ENCODE data around the gene RASA3. TPM values are rescaled to one million over a fixed set of nuclear protein-coding genes. Genes with fewer than 3 reads are reported as not detected.

Gene RASA3
- total RNA-seq, 2 donors from 2014 or later, result 8.6 to 12.5 TPM

- TF ChIP-seq POLR2A (IDR thresholded peaks at IDR 0.05) (no peak), POLR2AphosphoS5 (IDR thresholded peaks at IDR 0.05) (no peak)
- TF ChIP-seq, protein P1, sequence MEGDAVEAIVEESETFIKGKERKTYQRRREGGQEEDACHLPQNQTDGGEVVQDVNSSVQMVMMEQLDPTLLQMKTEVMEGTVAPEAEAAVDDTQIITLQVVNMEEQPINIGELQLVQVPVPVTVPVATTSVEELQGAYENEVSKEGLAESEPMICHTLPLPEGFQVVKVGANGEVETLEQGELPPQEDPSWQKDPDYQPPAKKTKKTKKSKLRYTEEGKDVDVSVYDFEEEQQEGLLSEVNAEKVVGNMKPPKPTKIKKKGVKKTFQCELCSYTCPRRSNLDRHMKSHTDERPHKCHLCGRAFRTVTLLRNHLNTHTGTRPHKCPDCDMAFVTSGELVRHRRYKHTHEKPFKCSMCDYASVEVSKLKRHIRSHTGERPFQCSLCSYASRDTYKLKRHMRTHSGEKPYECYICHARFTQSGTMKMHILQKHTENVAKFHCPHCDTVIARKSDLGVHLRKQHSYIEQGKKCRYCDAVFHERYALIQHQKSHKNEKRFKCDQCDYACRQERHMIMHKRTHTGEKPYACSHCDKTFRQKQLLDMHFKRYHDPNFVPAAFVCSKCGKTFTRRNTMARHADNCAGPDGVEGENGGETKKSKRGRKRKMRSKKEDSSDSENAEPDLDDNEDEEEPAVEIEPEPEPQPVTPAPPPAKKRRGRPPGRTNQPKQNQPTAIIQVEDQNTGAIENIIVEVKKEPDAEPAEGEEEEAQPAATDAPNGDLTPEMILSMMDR (IDR thresholded peaks at IDR 0.05), result no peak
- no peaks in the 10 kb centered on the region for H3K36me3 ChIP-seq
- no peak for DNase-seq (ENCODE audit: low spot score)
- intact Hi-C loops (cut with DNase I), result no loop called here
- no peak overlapping the region for H3K27ac ChIP-seq
- H3K9me3 ChIP-seq, result no peaks in the 10 kb centered on the region
- 93% methylated on average over 15 of the region's 15 CpGs for WGBS
- H3K27me3 ChIP-seq (replicated peaks; ENCODE audit: insufficient read depth), result no peaks in the 10 kb centered on the region
- H3K4me1 ChIP-seq (replicated peaks), result peaks cover 3% of the 10 kb centered on the region
- no peak overlapping the region for H3K4me3 ChIP-seq
Observed at GRCh38 chr13:114141261-114141996, 9.0 kb upstream of the RASA3 start.

GRCh38 chr13:114140906-114141250 is 8.5 kb upstream of the RASA3 start:
- WGBS, result 57% methylated on average over 10 of the region's 10 CpGs
- Histone ChIP-seq H3K36me3 (no peaks in the 10 kb centered on the region), H3K27me3 (replicated peaks; ENCODE audit: insufficient read depth) (no peaks in the 10 kb centered on the region), H3K4me3 (no peak overlapping the region), H3K4me1 (replicated peaks) (peaks cover 3% of the 10 kb centered on the region), H3K27ac (no peak overlapping the region), H3K9me3 (no peaks in the 10 kb centered on the region)
- intact Hi-C loops (cut with DNase I), result no loop called here
- TF ChIP-seq, protein P1 (IDR thresholded peaks at IDR 0.05), result no peak
- TF ChIP-seq POLR2A (IDR thresholded peaks at IDR 0.05) (no peak), POLR2AphosphoS5 (IDR thresholded peaks at IDR 0.05) (no peak)
- no peak for DNase-seq (ENCODE audit: low spot score)

- Histone ChIP-seq H3K9me3 (no peaks in the 10 kb centered on the region), H3K4me1 (replicated peaks) (peaks cover 3% of the 10 kb centered on the region), H3K27ac (no peak overlapping the region), H3K4me3 (no peak overlapping the region), H3K27me3 (replicated peaks; ENCODE audit: insufficient read depth) (no peaks in the 10 kb centered on the region), H3K36me3 (no peaks in the 10 kb centered on the region)
- WGBS, result 65% methylated on average over 25 of the region's 25 CpGs
- no peak for DNase-seq (ENCODE audit: low spot score)
- intact Hi-C loops (cut with DNase I), result no loop called here
- TF ChIP-seq, protein P1 (IDR thresholded peaks at IDR 0.05), result no peak
- TF ChIP-seq POLR2AphosphoS5 (IDR thresholded peaks at IDR 0.05) (no peak), POLR2A (IDR thresholded peaks at IDR 0.05) (no peak)
Observed at GRCh38 chr13:114140131-114140905, 7.9 kb upstream of the RASA3 start.

GRCh38 chr13:114136576-114136975 is 4.2 kb upstream of the RASA3 start:
- Histone ChIP-seq H3K9me3 (no peaks in the 10 kb centered on the region), H3K36me3 (no peaks in the 10 kb centered on the region), H3K4me1 (replicated peaks) (no peaks in the 10 kb centered on the region), H3K4me3 (no peak overlapping the region), H3K27ac (no peak overlapping the region), H3K27me3 (replicated peaks; ENCODE audit: insufficient read depth) (no peaks in the 10 kb centered on the region)
- WGBS, result 88% methylated on average over 7 of the region's 7 CpGs
- no peak for DNase-seq (ENCODE audit: low spot score)
- intact Hi-C loops (cut with DNase I), result loop anchor here (10.0 kb wide), 1 partner anchor 162 kb away; the partner anchor contains the start of gene C13orf46
- TF ChIP-seq POLR2A (IDR thresholded peaks at IDR 0.05) (no peak), POLR2AphosphoS5 (IDR thresholded peaks at IDR 0.05) (no peak)
- TF ChIP-seq, protein P1 (IDR thresholded peaks at IDR 0.05), result no peak
